Hindlimb muscle (tissue), 1 donor: Measurements from ENCODE around the gene GPR18. TPM values are rescaled to one million over a fixed set of nuclear protein-coding genes. Genes with fewer than 3 reads are reported as not detected.
"Not testable (repeated sequence)": the region's sequence is repeated elsewhere in the genome, so short reads cannot be mapped to it uniquely, and the experiment has no call there.

Experiments
- DNase-seq: peaks from one replicate; pipeline ENCODE4 v3.0.0-alpha.2; 2013
- polyA plus RNA-seq: library from polyadenylated mRNA; unstranded; fragments of 120-200 nt; gene quantifications from one replicate; pipeline ENCODE4 v1.2.1, GENCODE V29; 2013; ENCODE audit not compliant: insufficient read length

The GPR18 gene
- polyA plus RNA-seq, 1 donor = 0.19 TPM

- no peak for DNase-seq
Observed at GRCh38 chr13:99265821-99266426, 7.7 kb upstream of the GPR18 start.

GRCh38 chr13:99265162-99265800, 7.1 kb upstream of the GPR18 start:
- DNase-seq = no peak

- no peak for DNase-seq
Observed at GRCh38 chr13:99264051-99264450, 5.9 kb upstream of the GPR18 start.

GRCh38 chr13:99263126-99263785, 5.1 kb upstream of the GPR18 start:
- DNase-seq = no peak

DNA sequence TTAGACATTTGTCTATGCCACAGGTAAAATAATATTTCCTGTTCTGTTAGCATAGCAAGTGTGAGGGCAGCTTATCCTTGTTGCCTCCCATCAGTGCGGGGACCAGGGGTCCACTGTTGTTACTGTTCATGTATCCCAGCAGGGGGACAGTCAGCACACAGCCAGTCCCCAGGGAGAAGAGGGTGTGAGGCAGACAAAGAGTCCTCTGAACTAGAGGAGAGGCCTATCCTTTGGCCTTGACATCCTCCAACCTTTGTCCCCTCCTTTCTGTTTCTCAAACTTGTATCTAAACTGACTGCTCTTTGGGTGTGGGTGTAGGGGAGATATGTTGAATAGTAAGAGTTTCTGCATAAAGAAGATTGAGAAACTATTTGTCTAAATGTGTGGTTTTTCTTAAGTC, 2.9 kb upstream of the GPR18 start:
- DNase-seq = no peak

DNA sequence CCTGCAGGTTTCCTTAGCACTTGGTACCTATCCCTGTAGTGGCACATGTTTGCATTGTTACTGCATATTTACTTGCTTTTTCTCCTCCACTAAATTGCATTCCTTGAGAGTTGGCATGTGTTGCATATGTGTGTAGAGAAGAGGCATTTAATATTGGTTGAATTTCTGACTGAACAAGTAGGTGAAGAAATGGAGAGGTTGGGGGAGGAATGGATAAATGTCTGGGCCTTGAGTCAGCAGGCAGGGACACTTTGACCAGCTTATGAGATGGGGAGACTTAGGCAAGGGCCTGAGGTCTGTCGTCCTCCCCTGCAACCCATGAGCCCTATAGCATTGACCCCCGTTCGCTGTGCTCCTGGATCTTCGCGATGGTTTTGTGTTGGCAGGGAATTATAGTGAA, 2.0 kb upstream of the GPR18 start:
- DNase-seq = no peak

DNA sequence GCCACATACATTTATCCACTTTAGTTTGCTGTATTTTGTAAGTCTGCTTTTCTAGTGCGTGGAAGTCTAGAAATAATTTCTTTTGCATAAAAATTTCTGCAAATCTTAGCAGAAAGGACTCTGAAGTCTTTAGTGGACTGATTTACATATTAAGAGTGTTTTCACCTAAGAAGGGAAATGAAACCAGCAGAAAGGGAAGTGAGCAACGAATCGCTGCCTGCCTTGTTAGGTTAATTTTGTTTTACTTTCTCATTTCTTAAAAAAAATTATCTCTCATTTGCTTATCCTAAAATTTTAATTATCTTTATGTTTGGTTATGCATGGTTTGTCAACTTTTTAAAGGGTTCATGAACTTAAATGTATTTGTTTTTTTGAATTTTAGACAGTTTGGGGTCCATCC, 767 bp upstream of the GPR18 start:
- DNase-seq = no peak

DNA sequence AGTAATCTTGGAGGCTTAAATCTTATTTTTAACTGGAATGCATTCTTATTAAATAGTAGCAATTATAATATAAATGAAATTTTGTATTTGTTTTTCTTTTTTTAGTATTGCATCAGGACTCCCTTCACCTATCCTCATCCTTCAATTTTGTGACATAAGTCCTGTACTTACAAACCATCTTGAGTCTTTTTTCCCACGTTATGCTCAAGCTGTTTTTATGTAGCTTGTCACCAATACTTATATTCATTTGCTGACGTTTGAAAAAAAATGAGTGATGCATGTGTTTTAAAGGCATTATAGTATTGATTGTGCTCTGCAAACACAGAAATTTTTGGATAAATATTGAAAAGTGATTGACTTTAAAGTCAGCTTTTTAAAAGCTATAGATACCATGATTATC, 888 bp downstream of the GPR18 start:
- no peak for DNase-seq

- DNase-seq = no peak
Observed at GRCh38 chr13:99256709-99257108, 1.5 kb downstream of the GPR18 start.

DNA sequence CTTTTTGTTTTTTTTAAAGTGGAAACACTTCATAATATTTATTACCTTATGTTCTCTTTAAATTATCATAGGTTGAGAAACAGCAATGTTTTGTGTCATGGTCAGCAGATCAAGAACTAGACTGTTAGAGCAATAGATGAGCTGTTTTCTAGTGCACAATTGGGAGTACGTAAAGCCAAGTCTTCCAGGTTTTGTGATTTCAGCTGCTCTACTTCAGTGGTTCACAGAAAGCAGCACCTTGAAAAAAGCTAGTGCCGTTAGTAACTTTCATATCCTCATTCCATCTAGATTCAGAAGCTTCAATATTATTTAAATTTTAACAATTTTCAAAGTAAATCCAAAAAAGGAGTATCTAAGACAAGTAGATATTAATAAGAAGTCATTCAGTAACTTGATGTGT, 1.9 kb downstream of the GPR18 start:
- no peak for DNase-seq

- no peak for DNase-seq
Observed at GRCh38 chr13:99255271-99255670, 2.9 kb downstream of the GPR18 start.

DNA sequence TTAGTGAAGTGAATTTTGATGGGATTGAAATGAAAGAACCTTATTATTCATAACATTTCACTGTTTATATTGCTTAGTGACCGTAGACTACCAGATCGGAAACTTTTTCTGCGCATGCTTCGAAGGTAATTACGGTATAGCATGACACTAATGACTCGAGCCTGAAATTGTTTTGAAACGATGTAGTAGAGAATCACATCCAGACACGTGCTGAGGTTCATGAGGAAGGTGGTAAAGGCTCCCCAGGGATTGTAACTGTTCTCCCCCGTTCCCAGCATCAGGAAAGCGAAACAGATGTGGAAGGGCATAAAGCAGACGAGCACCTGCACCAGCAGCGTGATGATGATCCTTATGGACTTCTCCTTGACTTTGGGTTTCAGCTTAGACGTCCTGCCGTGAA, 3.3 kb downstream of the GPR18 start:
- no peak for DNase-seq

DNA sequence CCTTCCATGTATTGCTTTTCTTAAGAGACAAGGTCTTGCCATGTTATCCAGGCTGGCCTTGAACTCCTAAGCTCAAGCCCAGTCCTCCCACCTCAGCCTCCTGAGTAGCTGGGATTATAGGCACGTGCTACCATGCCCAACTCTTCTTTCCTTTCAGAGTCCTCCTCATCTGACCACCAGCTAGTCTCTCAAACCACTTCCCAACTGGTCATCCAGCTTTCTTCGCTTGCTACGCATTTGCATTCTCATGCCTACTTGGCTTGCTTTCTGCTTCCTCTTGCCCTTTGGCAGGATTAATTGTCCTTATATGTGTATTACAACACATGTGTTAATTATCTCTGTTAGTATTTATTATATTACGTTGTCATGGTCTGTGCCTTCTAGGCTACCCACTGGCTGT, 6.3 kb downstream of the GPR18 start:
- no peak for DNase-seq

GRCh38 chr13:99250982-99251825, 7.0 kb downstream of the GPR18 start:
- DNase-seq = no peak

DNA sequence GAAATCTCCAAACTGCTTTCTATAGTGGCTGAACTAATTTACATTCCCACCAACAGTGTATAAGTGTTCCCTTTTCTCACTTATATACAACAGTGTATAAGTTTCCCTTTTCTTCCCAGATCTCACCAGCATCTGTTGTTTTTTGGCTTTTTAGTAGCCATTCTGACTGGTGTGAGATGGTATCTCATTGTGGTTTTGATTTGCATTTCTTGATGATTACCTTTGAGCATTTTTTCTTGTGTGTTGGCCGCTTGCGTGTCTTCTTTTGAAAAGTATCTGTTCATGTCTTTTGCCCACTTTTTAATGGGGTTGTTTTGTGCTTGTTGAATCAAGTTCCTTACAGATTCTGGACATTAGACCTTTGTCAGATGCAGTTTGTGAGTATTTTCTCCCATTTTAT, 8.6 kb downstream of the GPR18 start:
- DNase-seq = not testable (repeated sequence)

- not testable (repeated sequence) for DNase-seq
Observed at GRCh38 chr13:99249178-99249577, 9.0 kb downstream of the GPR18 start.

GRCh38 chr13:99246100-99246499, 12.1 kb downstream of the GPR18 start:
- DNase-seq = no peak

DNA sequence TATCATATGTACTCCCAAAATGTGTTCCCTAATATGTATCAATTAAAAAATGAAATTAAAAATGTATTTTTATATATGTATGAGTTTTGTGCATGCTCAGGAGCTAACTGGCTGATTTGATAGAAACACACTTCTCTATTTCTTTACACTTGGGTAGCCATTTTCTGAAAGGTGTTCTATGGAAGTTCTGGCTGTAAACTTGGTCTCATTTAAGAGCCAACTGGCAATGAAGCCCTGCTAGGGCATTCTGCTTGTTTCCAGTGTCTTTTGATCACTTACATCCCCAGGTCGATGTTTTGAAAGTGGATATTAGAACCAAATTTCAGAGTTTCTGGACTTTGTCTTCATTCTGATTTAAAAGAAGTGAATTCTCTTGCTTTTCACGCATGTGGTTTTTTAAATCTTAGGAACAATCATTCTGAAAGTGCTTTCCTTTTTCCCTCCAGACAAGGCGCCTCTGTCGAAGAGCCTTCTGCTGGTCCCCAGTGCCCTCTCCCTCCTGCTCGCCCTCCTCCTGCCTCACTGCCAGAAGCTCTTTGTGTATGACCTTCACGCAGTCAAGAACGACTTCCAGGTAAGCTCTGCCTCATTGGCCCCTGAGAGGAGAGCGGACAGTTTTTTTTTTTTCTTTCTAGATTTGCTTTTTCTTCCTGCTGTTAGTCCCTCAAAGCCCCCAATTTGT, 20.1 kb downstream of the GPR18 start:
- DNase-seq = no peak

GRCh38 chr13:99231721-99232120, 26.5 kb downstream of the GPR18 start:
- DNase-seq = no peak

GRCh38 chr13:99230991-99231390, 27.2 kb downstream of the GPR18 start:
- no peak for DNase-seq

GRCh38 chr13:99230588-99230987, 27.6 kb downstream of the GPR18 start:
- not testable (repeated sequence) for DNase-seq
